Calu3 (cell line): Measurements from ENCODE around the gene LIMS1. TPM values are rescaled to one million over a fixed set of nuclear protein-coding genes. Genes with fewer than 3 reads are reported as not detected.

Experiments used
- BruUV-seq: library from RNA; stranded (reverse); fragments of 400-500 nt; replicated peaks from 2 replicates; lab custom pipeline; 2021; lab: Mats Ljungman, UMichigan
- CTCF ChIA-PET: fragments of 300-600 bp; sonication (Branson Sonifier 250); formaldehyde crosslinking; loops from one replicate; lab custom pipeline; 2022; ENCODE audit warnings: antibody characterized with exemption; lab: Charles Lee
- DNase-seq: peaks from one replicate; pipeline ENCODE4 v3.0.0; 2022
- H3K27ac Mint-ChIP-seq: one replicate; pipeline ENCODE4 v1.8.0; 2022; ENCODE audit warnings: mixed read lengths; ENCODE audit not compliant: unreplicated experiment
- H3K27me3 Mint-ChIP-seq: one replicate; pipeline ENCODE4 v1.8.0; 2022; ENCODE audit warnings: mixed read lengths; ENCODE audit not compliant: unreplicated experiment
- H3K36me3 Mint-ChIP-seq: one replicate; pipeline ENCODE4 v1.8.0; 2022; ENCODE audit warnings: mild to moderate bottlenecking, moderate library complexity, mixed read lengths; ENCODE audit not compliant: insufficient read depth, unreplicated experiment
- H3K4me1 Mint-ChIP-seq: one replicate; pipeline ENCODE4 v1.8.0; 2022; ENCODE audit warnings: mild to moderate bottlenecking, low read depth, mixed read lengths; ENCODE audit not compliant: unreplicated experiment
- H3K4me3 Mint-ChIP-seq: one replicate; pipeline ENCODE4 v1.8.0; 2022; ENCODE audit warnings: mild to moderate bottlenecking, low read depth, moderate library complexity, mixed read lengths; ENCODE audit not compliant: unreplicated experiment
- H3K9me3 Mint-ChIP-seq: one replicate; pipeline ENCODE4 v1.8.0; 2022; ENCODE audit warnings: low read depth, mixed read lengths; ENCODE audit not compliant: unreplicated experiment
- intact Hi-C: fragments of 100-400 bp; cut with micrococcal nuclease; formaldehyde crosslinking; loops from one replicate; pipeline ENCODE4 v1.10.0; 2022; ENCODE audit not compliant: unreplicated experiment
- total RNA-seq: library from RNA; stranded (reverse); gene quantifications from 2 replicates; pipeline ENCODE4 v1.2.3, GENCODE V29; 2022
- TF ChIP-seq, protein P1 (sequence below): fragments of 200-600 bp; IDR thresholded peaks from one replicate; pipeline ENCODE4 v1.8.0; 2022; ENCODE audit warnings: antibody characterized with exemption; ENCODE audit not compliant: unreplicated experiment

LIMS1 gene
- total RNA-seq, 1 experiment from 2014 or later, result 51.5 TPM

GRCh38 chr2:108611021-108611420 lies 76.8 kb downstream of the LIMS1 start:
- Mint-ChIP-seq H3K4me3 (no peak overlapping the region), H3K27me3 (no peaks in the 10 kb centered on the region), H3K9me3 (no peaks in the 10 kb centered on the region), H3K27ac (no peak overlapping the region), H3K4me1 (peaks cover 67% of the 10 kb centered on the region), H3K36me3 (peaks cover 7% of the 10 kb centered on the region)
- intact Hi-C loops, result no loop called here
- no peak for DNase-seq
- BruUV-seq, result no TSS peak
- TF ChIP-seq, protein P1, sequence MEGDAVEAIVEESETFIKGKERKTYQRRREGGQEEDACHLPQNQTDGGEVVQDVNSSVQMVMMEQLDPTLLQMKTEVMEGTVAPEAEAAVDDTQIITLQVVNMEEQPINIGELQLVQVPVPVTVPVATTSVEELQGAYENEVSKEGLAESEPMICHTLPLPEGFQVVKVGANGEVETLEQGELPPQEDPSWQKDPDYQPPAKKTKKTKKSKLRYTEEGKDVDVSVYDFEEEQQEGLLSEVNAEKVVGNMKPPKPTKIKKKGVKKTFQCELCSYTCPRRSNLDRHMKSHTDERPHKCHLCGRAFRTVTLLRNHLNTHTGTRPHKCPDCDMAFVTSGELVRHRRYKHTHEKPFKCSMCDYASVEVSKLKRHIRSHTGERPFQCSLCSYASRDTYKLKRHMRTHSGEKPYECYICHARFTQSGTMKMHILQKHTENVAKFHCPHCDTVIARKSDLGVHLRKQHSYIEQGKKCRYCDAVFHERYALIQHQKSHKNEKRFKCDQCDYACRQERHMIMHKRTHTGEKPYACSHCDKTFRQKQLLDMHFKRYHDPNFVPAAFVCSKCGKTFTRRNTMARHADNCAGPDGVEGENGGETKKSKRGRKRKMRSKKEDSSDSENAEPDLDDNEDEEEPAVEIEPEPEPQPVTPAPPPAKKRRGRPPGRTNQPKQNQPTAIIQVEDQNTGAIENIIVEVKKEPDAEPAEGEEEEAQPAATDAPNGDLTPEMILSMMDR, result no peak
- CTCF ChIA-PET, result interaction anchor here (1.3 to 3.4 kb wide), 2 partner anchors 23 to 25 kb away, joined by 3 to 13 read pairs; no protein-coding TSS in a partner anchor

GRCh38 chr2:108612153-108612513 lies 77.9 kb downstream of the LIMS1 start:
- TF ChIP-seq, protein P1, result no peak
- no peaks in the 10 kb centered on the region for H3K9me3 Mint-ChIP-seq
- CTCF ChIA-PET, result interaction anchor here (1.0 to 1.8 kb wide), 2 partner anchors 24 to 25 kb away, joined by 3 to 6 read pairs; no protein-coding TSS in a partner anchor
- peaks cover 10% of the 10 kb centered on the region for H3K36me3 Mint-ChIP-seq
- peaks cover 64% of the 10 kb centered on the region for H3K4me1 Mint-ChIP-seq
- no peak for DNase-seq
- no TSS peak for BruUV-seq
- H3K27ac Mint-ChIP-seq, result peak overlapping the region; percentile 43
- no peaks in the 10 kb centered on the region for H3K27me3 Mint-ChIP-seq
- H3K4me3 Mint-ChIP-seq, result no peak overlapping the region
- intact Hi-C loops, result no loop called here

GRCh38 chr2:108612514-108613183 lies 78.4 kb downstream of the LIMS1 start:
- Mint-ChIP-seq H3K27me3 (no peaks in the 10 kb centered on the region), H3K36me3 (peaks cover 10% of the 10 kb centered on the region), H3K27ac (peak overlapping the region; percentile 43), H3K4me1 (peaks cover 64% of the 10 kb centered on the region), H3K9me3 (no peaks in the 10 kb centered on the region), H3K4me3 (no peak overlapping the region)
- TF ChIP-seq, protein P1, result no peak
- CTCF ChIA-PET, result interaction anchor here (1.0 to 1.8 kb wide), 3 partner anchors 17 to 25 kb away, joined by 3 to 6 read pairs (median 3); no protein-coding TSS in a partner anchor
- DNase-seq, result no peak
- no TSS peak for BruUV-seq
- intact Hi-C loops, result no loop called here

- no peaks in the 10 kb centered on the region for H3K27me3 Mint-ChIP-seq
- H3K27ac Mint-ChIP-seq, result peak overlapping the region; percentile 80
- DNase-seq, result no peak
- CTCF ChIA-PET, result interaction anchor here (0.9 to 1.8 kb wide), 3 partner anchors 18 to 25 kb away, joined by 3 to 6 read pairs (median 3); no protein-coding TSS in a partner anchor
- intact Hi-C loops, result no loop called here
- no TSS peak for BruUV-seq
- no peaks in the 10 kb centered on the region for H3K9me3 Mint-ChIP-seq
- H3K4me3 Mint-ChIP-seq, result no peak overlapping the region
- H3K4me1 Mint-ChIP-seq, result peaks cover 69% of the 10 kb centered on the region
- H3K36me3 Mint-ChIP-seq, result peaks cover 10% of the 10 kb centered on the region
- TF ChIP-seq, protein P1, result no peak
Observed at GRCh38 chr2:108613261-108614042, 79.2 kb downstream of the LIMS1 start.
